NCI-H146 treated with DMSO at 0.1 percent for 48 hours (cell line): ENCODE measurements around the gene PIK3AP1.

Source experiments
- DNase-seq: peaks from one replicate; lab custom pipeline; 2025; ENCODE audit not compliant: unreplicated experiment; lab: John Stamatoyannopoulos, UW

PIK3AP1 gene

GRCh38 chr10:96614515-96614914 is 105.8 kb downstream of the PIK3AP1 start:
- DNase-seq = no peak

- no peak for DNase-seq
Observed at GRCh38 chr10:96613576-96613975, 106.7 kb downstream of the PIK3AP1 start.

- DNase-seq = peak; percentile 99
Observed at GRCh38 chr10:96612055-96612830, 108.1 kb downstream of the PIK3AP1 start.

- DNase-seq = no peak
Observed at GRCh38 chr10:96610817-96611216, 109.5 kb downstream of the PIK3AP1 start.

GRCh38 chr10:96609510-96609909 is 110.8 kb downstream of the PIK3AP1 start:
- DNase-seq = no peak

- no peak for DNase-seq
Observed at GRCh38 chr10:96608805-96609204, 111.5 kb downstream of the PIK3AP1 start.

GRCh38 chr10:96608262-96608661 is 112.1 kb downstream of the PIK3AP1 start:
- DNase-seq = no peak

- DNase-seq = no peak
Observed at GRCh38 chr10:96606946-96607345, 113.4 kb downstream of the PIK3AP1 start.

- no peak for DNase-seq
Observed at GRCh38 chr10:96606216-96606615, 114.1 kb downstream of the PIK3AP1 start.

GRCh38 chr10:96600337-96600736 is 120.0 kb downstream of the PIK3AP1 start:
- no peak for DNase-seq

GRCh38 chr10:96598846-96599245 is 121.5 kb downstream of the PIK3AP1 start:
- no peak for DNase-seq

GRCh38 chr10:96596422-96597407 is 123.6 kb downstream of the PIK3AP1 start:
- no peak for DNase-seq

- no peak for DNase-seq
Observed at GRCh38 chr10:96595741-96596140, 124.6 kb downstream of the PIK3AP1 start.

GRCh38 chr10:96591946-96592345 is 128.4 kb downstream of the PIK3AP1 start:
- no peak for DNase-seq

GRCh38 chr10:96588616-96589419 is 131.5 kb downstream of the PIK3AP1 start:
- no peak for DNase-seq

- no peak for DNase-seq
Observed at GRCh38 chr10:96588060-96588554, 132.2 kb downstream of the PIK3AP1 start.

GRCh38 chr10:96587264-96588059 is 132.9 kb downstream of the PIK3AP1 start:
- peak; percentile 53 for DNase-seq

GRCh38 chr10:96586419-96587263 is 133.7 kb downstream of the PIK3AP1 start, which contains the start of gene TM9SF3:
TSS of gene TM9SF3 (minus strand) at chr10:96587012. CDS start at chr10:96586835, 177 bp downstream.
- peak; percentile 60 for DNase-seq
